Psoas muscle (tissue), 8 donors: ENCODE results near the gene PPM1J. TPM values are rescaled to one million over a fixed set of nuclear protein-coding genes. Genes with fewer than 3 reads are reported as not detected.

Experiments
- ATAC-seq, 4 donors: fragments of 200-7000 bp; cut with Tn5 transposase; one replicate each; pipeline ENCODE4 v1.9.1; 2020; ENCODE audit warnings: moderate library complexity in 3 of 4, mild to moderate bottlenecking in 2 of 4
- DNase-seq, 2 donors: peaks; one replicate each; pipeline ENCODE4 v3.0.0-alpha.2; 2020
- H3K27ac ChIP-seq: fragments of 200-600 bp; one replicate; pipeline ENCODE4 v1.8.0; 2022
- H3K27me3 ChIP-seq, 3 donors: fragments of 200-600 bp in 1 of 3; one replicate each; pipeline versions ENCODE4 v1.6.1 to v1.8.0; 2013 to 2022; ENCODE audit warnings: low read length in 2 of 3, mild to moderate bottlenecking in 2 of 3, moderate library complexity in 1 of 3; ENCODE audit not compliant: insufficient read depth in 3 of 3
- H3K36me3 ChIP-seq, 2 donors: fragments of 200-600 bp in 1 of 2; one replicate each; pipeline versions ENCODE4 v1.6.1 to v1.8.0; 2013 to 2022; ENCODE audit warnings: low read depth in 1 of 2, mild to moderate bottlenecking in 1 of 2, moderate library complexity in 1 of 2; ENCODE audit not compliant: insufficient read depth in 1 of 2
- H3K4me1 ChIP-seq: fragments of 200-600 bp; one replicate; pipeline ENCODE4 v1.8.0; 2022
- H3K4me3 ChIP-seq: fragments of 200-600 bp; one replicate; pipeline ENCODE4 v1.8.0; 2022; ENCODE audit warnings: mild to moderate bottlenecking
- H3K9me3 ChIP-seq: fragments of 200-600 bp; one replicate; pipeline ENCODE4 v1.8.0; 2022
- WGBS, 3 donors: extraction: QIAGEN DNeasy Blood & Tissue Kit; methylation state at CpG; one replicate each; pipeline versions ENCODE4 v1.1.6 to v1.1.7; 2013; 5-methylcytosine and 5-hydroxymethylcytosine counted together
- intact Hi-C, 2 donors: fragments of 100-400 bp; cut with DNase I; formaldehyde crosslinking; loops; one replicate each; pipeline versions ENCODE4 v1.11.0 to v1.14.2; 2022
- polyA plus RNA-seq, 3 donors: library from polyadenylated mRNA; stranded (reverse); fragments of 200-250 nt; gene quantifications; one replicate each; pipeline ENCODE4 v1.2.3, GENCODE V29; 2013
- total RNA-seq, 4 donors: library from RNA; stranded (reverse); fragmentation: NEBNext Ultra II Directional in 2 of 4; extraction: Animal tissue kit (Norgen Biotek cat#: 25700) in 2 of 4; gene quantifications; one replicate each; pipeline versions ENCODE4 v1.2.1 to v1.2.4, GENCODE V29; 2021 to 2023
- TF ChIP-seq, protein P1 (sequence below): fragments of 200-600 bp; IDR thresholded peaks from one replicate; pipeline ENCODE4 v1.8.0; 2022; ENCODE audit warnings: antibody characterized with exemption
- donor health status: healthy with polysubstance abuse.
- donor health status: DM: no; HTN: no; CAD: no; lungs with moderate emphysema.
- donor health status: Bipolar disorder and iron deficiency.
- donor health status: healthy.
- donor health status: DM: yes; HTN: yes; CAD: no.
- donor health status: DM: no; HTN: no; CAD: no.
- donor health status: DM: no; HTN: no; CAD: no.
- donor health status: DM: yes; HTN: yes; CAD: no.

PPM1J gene
- total and polyA plus RNA-seq, 7 donors, result 4.1 to 8.8 (median 6.0) TPM

DNA sequence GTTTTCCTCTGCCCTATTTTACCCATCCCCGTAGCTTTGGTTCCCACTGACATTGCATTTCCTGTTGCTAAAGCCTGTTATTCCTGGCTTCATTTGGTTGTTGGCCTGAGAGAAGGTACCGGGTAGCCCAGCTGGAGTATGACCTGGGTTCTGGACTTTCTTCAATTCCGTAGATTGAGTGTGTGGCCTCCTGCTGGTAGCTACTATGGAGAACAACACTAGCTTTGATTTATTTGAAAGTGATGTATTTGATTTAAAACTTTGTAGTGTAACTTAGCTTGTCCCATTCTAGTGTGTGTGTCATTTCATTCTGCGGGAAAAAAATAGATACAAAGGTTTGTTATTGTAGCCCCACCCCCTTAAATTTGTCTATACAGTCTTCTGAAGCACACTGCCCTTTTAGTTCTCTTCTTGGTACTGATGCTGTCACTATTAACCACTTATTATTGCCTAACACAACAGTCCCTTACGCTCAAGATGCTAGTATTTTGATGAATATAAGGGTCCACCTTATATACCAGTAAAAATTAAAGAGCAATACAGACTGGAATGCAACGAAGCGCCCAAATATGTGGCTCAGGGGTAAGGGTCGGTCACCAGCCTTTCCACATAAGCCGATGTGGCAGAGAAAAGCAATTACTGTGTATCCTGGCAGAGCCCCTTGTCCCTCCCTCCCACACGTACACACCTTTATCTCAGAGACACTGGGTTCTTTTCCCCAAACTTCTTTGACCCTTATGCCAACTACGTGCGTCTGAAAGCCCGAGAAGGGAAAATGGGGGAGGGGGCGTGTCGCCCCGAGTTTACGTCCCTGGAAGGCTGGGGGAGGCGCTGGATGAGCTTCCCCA, 41.3 kb downstream of the PPM1J start:
- H3K4me3 ChIP-seq, result peak overlapping the region; percentile 83
- TF ChIP-seq, protein P1, sequence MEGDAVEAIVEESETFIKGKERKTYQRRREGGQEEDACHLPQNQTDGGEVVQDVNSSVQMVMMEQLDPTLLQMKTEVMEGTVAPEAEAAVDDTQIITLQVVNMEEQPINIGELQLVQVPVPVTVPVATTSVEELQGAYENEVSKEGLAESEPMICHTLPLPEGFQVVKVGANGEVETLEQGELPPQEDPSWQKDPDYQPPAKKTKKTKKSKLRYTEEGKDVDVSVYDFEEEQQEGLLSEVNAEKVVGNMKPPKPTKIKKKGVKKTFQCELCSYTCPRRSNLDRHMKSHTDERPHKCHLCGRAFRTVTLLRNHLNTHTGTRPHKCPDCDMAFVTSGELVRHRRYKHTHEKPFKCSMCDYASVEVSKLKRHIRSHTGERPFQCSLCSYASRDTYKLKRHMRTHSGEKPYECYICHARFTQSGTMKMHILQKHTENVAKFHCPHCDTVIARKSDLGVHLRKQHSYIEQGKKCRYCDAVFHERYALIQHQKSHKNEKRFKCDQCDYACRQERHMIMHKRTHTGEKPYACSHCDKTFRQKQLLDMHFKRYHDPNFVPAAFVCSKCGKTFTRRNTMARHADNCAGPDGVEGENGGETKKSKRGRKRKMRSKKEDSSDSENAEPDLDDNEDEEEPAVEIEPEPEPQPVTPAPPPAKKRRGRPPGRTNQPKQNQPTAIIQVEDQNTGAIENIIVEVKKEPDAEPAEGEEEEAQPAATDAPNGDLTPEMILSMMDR, result peak; percentile 38
- DNase-seq (no peak), ATAC-seq (peak; percentile 34 to 61 (median 49))
- no peaks in the 10 kb centered on the region for H3K27me3 ChIP-seq
- H3K36me3 ChIP-seq, result peaks cover 6 to 33% of the 10 kb centered on the region in 2 donors
- intact Hi-C loops, result loop anchor here (2.0 to 5.0 kb wide), 4 partner anchors 25 to 49 kb away; partner anchors contain the start of gene RHOC (in 2 of the 2)
- peaks cover 7% of the 10 kb centered on the region for H3K4me1 ChIP-seq
- WGBS, 3 donors, result 2 to 3% (median 3%) methylated on average over 18 of the region's 18 CpGs
- no peaks in the 10 kb centered on the region for H3K9me3 ChIP-seq
- H3K27ac ChIP-seq, result peak overlapping the region; percentile 76

DNA sequence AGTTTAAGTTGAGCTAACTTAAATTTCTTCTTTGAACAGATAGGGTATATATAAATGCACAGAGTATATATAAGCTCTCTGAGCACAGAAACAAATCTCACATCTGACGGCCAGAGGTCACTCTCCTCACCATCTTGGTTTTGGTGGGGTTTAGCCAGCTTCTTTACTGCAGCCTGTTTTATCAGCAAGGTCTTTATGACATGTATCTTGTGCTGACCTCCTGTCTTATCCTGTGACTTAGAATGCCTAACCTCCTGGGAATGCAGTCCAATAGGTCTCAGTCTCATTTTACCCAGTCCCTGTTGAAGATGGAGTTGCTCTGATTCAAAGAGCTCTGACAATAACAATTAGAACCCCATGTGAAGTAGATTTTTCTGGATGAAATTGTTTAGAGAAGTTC, 42.3 kb downstream of the PPM1J start:
- Histone ChIP-seq H3K4me3 (no peak overlapping the region), H3K36me3 (peaks cover 6 to 43% of the 10 kb centered on the region in 2 donors), H3K27me3 (no peaks in the 10 kb centered on the region), H3K4me1 (peaks cover 7% of the 10 kb centered on the region), H3K9me3 (no peaks in the 10 kb centered on the region), H3K27ac (peak overlapping the region; percentile 47)
- WGBS, 3 donors, result 84 to 90% (median 88%) methylated on average over 1 of the region's 1 CpG
- ATAC-seq (no peak), DNase-seq (no peak)
- TF ChIP-seq, protein P1, result no peak
- intact Hi-C loops, result loop anchor here in 1 of 2 donors (5.0 kb wide), 1 partner anchor 34 kb away; the partner anchor contains the start of gene RHOC

DNA sequence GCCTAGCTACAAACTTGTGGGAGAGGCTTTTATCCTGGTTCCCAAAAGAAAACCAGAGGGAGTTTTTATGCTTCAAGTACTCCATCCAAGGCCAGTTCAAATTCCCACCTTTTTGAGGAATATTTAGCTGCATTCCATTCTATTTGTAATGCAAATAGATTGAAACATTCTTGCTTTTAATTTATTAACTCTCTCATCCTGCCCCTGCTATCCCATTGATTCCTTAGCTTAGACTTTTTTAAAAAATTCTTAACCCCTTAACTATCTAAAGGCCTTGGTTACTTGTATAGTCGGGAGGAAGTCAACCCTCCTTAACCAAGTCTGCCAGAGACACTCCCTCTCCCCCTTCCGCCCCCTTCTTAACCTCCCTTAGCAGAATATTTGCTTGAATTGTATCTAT, 43.1 kb downstream of the PPM1J start:
- intact Hi-C loops, result loop anchor here in 1 of 2 donors (5.0 kb wide), 1 partner anchor 35 kb away; the partner anchor contains the start of gene RHOC
- DNase-seq, result no peak
- Histone ChIP-seq H3K9me3 (no peaks in the 10 kb centered on the region), H3K4me1 (peaks cover 7% of the 10 kb centered on the region), H3K27me3 (no peaks in the 10 kb centered on the region), H3K27ac (no peak overlapping the region), H3K36me3 (peaks cover 6 to 51% of the 10 kb centered on the region in 2 donors), H3K4me3 (no peak overlapping the region)
- no peak for ATAC-seq
- WGBS, 3 donors, result 76 to 79% (median 78%) methylated on average over 2 of the region's 2 CpGs
- TF ChIP-seq, protein P1, result no peak

DNA sequence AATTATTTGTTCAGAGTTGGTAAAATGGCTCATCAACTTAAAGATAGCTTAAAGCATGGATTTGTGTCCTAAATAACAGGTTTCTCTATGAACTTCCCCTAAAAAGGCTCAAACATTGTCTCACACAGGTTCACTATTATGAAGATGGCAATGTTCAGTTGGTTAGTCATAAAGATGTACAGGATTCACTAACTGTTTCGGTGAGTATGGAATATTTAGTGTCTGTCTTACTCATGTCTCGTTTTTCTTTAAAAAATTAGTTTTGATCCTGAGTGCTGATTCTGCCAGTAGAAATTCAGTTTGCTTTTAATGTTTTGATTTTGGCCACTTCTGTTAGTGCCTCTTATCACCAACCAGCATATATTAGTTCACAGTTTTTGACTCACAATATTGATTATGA, 48.2 kb downstream of the PPM1J start:
- ATAC-seq (no peak), DNase-seq (no peak)
- TF ChIP-seq, protein P1, result no peak
- no peak overlapping the region for H3K4me3 ChIP-seq
- WGBS, 3 donors, result 92 to 96% (median 94%) methylated on average over 2 of the region's 2 CpGs
- no peaks in the 10 kb centered on the region for H3K27me3 ChIP-seq
- no peak overlapping the region for H3K27ac ChIP-seq
- peaks cover 15 to 100% of the 10 kb centered on the region in 2 donors for H3K36me3 ChIP-seq
- H3K9me3 ChIP-seq, result no peaks in the 10 kb centered on the region
- intact Hi-C loops, result no loop called here
- no peaks in the 10 kb centered on the region for H3K4me1 ChIP-seq
